ENCODE results near the gene SUSD3. TPM values are rescaled to one million over a fixed set of nuclear protein-coding genes. Genes with fewer than 3 reads are reported as not detected.
A peak's percentile ranks its signal among the peaks of the same experiment; 100 is the strongest.

The SUSD3 gene
- total and polyA plus RNA-seq, 2 of the 8 experiments (the other 6 are each of a cell fraction or from before 2014, with no cell fraction given), result 5.5 to 35.4 TPM

DNA sequence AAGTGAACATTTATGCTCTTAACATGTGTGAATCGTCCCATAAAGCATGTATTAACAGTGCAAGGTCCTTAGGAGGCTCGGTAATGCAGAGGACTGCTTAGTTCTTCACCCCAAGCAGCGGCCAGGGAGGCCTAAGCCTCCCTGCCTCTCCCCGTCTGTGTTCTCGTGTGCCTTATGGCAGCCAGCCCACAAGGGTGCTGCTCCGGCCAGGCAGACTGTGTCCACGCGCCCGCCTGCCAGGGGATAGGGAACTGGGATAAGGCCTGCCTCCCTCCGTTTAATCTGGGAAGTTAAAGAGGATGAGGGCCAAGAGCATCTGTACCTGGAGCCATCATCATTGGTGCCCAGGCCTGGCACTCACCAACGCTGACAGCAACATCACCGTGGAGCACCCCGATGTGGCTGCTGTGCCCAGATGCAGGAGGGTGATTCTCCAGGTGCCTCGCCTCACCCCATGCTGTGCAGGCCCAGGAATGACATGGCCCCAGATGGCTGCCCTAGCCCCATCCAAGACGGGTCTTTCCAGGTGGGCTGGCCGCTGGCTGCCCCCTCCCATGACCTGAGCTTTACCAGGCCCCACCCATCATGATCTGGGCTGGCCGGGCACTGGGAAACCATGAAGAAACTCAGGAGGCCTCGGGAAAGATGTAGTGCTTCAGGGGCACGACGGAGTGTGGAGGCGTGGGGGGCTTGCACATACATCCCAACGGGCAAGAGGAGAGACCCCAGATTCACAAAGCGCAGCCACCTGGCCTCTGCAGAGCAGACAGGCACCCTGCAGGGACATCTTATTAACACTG lies 35.6 kb upstream of the SUSD3 start:
- no peak overlapping the region for H3K4me3 ChIP-seq (ENCODE audit: extremely low read depth in 1 of 4, insufficient read depth in 2 of 4, low read depth in 3 of 4, low read length in 4 of 4)
- H2AK5ac ChIP-seq (ENCODE audit: low read depth, low read length), result no peak overlapping the region
- WGBS, 2 experiments (ENCODE audit: extremely low coverage in 1 of 2, insufficient coverage in 1 of 2, insufficient read length in 1 of 2, insufficient replicate concordance in 2 of 2, low coverage in 1 of 2, low lambda C conversion rate in 2 of 2, missing lambda C conversion rate in 1 of 2), result 84% methylated on average over 23 of the region's 23 CpGs; no CpG with 5 or more reads in 1 of the 2 experiments
- POLR2A ChIA-PET (ENCODE audit: partially characterized antibody), result interaction anchor here (0.9 kb wide), 1 partner anchor 19 kb away, joined by 3 read pairs; no protein-coding TSS in a partner anchor
- no peak overlapping the region for H2BK20ac ChIP-seq (ENCODE audit: low read length)
- H3K23ac ChIP-seq (ENCODE audit: insufficient read length), result no peak overlapping the region
- H3K9me3 ChIP-seq (ENCODE audit: insufficient read depth in 2 of 2, low read depth in 1 of 2, low read length in 1 of 2), result no peaks in the 10 kb centered on the region
- H2BK120ac ChIP-seq (replicated peaks; ENCODE audit: low read depth, low read length), result no peak overlapping the region
- peak overlapping the region; percentile 59 for H4K91ac ChIP-seq (replicated peaks; ENCODE audit: insufficient read length, low read length)
- H4K20me1 ChIP-seq (replicated peaks in 1 of 2; ENCODE audit: control insufficient read depth in 1 of 2, insufficient read depth in 2 of 2, low read length in 2 of 2), result no peaks in the 10 kb centered on the region
- DNase-seq (ENCODE audit: low read depth in 1 of 2, low spot score in 2 of 2) (no peak), FAIRE-seq (no peak)
- no peaks in the 10 kb centered on the region for H3K79me2 ChIP-seq (ENCODE audit: control insufficient read depth in 1 of 2, insufficient read depth in 2 of 2, low read length in 2 of 2)
- H4K5ac ChIP-seq (ENCODE audit: insufficient read length, low read depth, low read length), result no peak overlapping the region
- H2BK15ac ChIP-seq (ENCODE audit: low read length), result no peak overlapping the region
- no peak overlapping the region for H2AFZ ChIP-seq (ENCODE audit: low read length)
- no peaks in the 10 kb centered on the region for H3K23me2 ChIP-seq (ENCODE audit: low read depth, low read length)
- no peaks in the 10 kb centered on the region for H3K36me3 ChIP-seq (ENCODE audit: control insufficient read depth in 2 of 4, insufficient read depth in 4 of 4, low read length in 3 of 4)
- H2BK12ac ChIP-seq (ENCODE audit: low read depth, low read length), result peak overlapping the region; percentile 50; the same call in 1 of the 2 replicates
- H3K79me1 ChIP-seq (ENCODE audit: low read depth, low read length), result no peaks in the 10 kb centered on the region
- no peaks in the 10 kb centered on the region; a peak in 3 of 7 replicates for H3K4me1 ChIP-seq (replicated peaks in 1 of 4; ENCODE audit: control insufficient read depth in 3 of 4, insufficient read depth in 4 of 4, low read length in 3 of 4)
- H3K9ac ChIP-seq (replicated peaks in 1 of 4; ENCODE audit: extremely low read depth in 1 of 4, low read depth in 3 of 4, low read length in 3 of 4), result no peak overlapping the region
- no peak overlapping the region for H3K56ac ChIP-seq (replicated peaks; ENCODE audit: insufficient read length, low read depth, low read length)
- no peak overlapping the region for H2BK5ac ChIP-seq (ENCODE audit: low read depth, low read length)
- H3K4me2 ChIP-seq (ENCODE audit: insufficient read depth in 1 of 2, low read depth in 2 of 2, low read length in 2 of 2), result no peak overlapping the region
- TF ChIP-seq SP2 (IDR thresholded peaks at IDR 0.05; ENCODE audit: low read length), result no peak
- no peak for TF ChIP-seq EZH2 (IDR thresholded peaks at IDR 0.05; ENCODE audit: low read depth, low read length, severe bottlenecking)
- TF ChIP-seq POLR2AphosphoS5 (IDR thresholded peaks at IDR 0.05; ENCODE audit: low read depth, low read length), result no peak
- H3K14ac ChIP-seq (ENCODE audit: insufficient read length), result no peak overlapping the region
- H4K8ac ChIP-seq (ENCODE audit: extremely low read depth, insufficient read depth, low read length), result no peak overlapping the region
- H3K27ac ChIP-seq (ENCODE audit: low read depth, low read length), result no peak overlapping the region
- no peak overlapping the region for H3K4ac ChIP-seq (replicated peaks; ENCODE audit: insufficient read length, low read depth, low read length)
- no peak overlapping the region for H3K18ac ChIP-seq (ENCODE audit: extremely low read depth, low read length)
- CTCF ChIA-PET (ENCODE audit: partially characterized antibody), result interaction anchor here (0.5 to 3.9 kb wide), 5 partner anchors 13 to 85 kb away, joined by 3 to 28 read pairs (median 3); no protein-coding TSS in a partner anchor
- no peaks in the 10 kb centered on the region; a peak in 1 of 7 replicates for H3K27me3 ChIP-seq (replicated peaks in 1 of 4; ENCODE audit: control insufficient read depth in 3 of 4, extremely low read depth in 1 of 4, insufficient read depth in 3 of 4, low read length in 3 of 4)

All from H1 (cell line).